Hepatocyte (in vitro differentiated cells): ENCODE data around the gene KLKB1. TPM values are rescaled to one million over a fixed set of nuclear protein-coding genes. Genes with fewer than 3 reads are reported as not detected.

Source experiments
- DNase-seq: peaks from one replicate; pipeline ENCODE4 v3.0.0-alpha.2; 2016; ENCODE audit warnings: low spot score
- H2AFZ ChIP-seq: fragments of 200-600 bp; sonication (generic); 2 replicates; pipeline ENCODE4 v1.6.0; 2016; ENCODE audit warnings: antibody characterized with exemption, mild to moderate bottlenecking
- H3K27ac ChIP-seq: fragments of 200-600 bp; sonication (generic); 2 replicates; pipeline ENCODE4 v1.5.1; 2016; ENCODE audit warnings: mild to moderate bottlenecking
- H3K27me3 ChIP-seq: fragments of 200-600 bp; sonication (generic); 2 replicates; pipeline ENCODE4 v1.6.1; 2016
- H3K36me3 ChIP-seq: fragments of 200-600 bp; sonication (generic); replicated peaks from 2 replicates; pipeline ENCODE4 v1.5.1; 2016; ENCODE audit warnings: low read depth; ENCODE audit not compliant: insufficient read depth
- H3K4me1 ChIP-seq: fragments of 200-600 bp; sonication (generic); 2 replicates; pipeline ENCODE4 v1.5.1; 2016; ENCODE audit warnings: mild to moderate bottlenecking, moderate library complexity; ENCODE audit not compliant: insufficient read depth
- H3K4me2 ChIP-seq: fragments of 200-600 bp; sonication (generic); 2 replicates; pipeline ENCODE4 v1.6.0; 2016
- H3K4me3 ChIP-seq: fragments of 200-600 bp; sonication (generic); 2 replicates; pipeline ENCODE4 v1.5.1; 2016; ENCODE audit warnings: mild to moderate bottlenecking
- H3K79me2 ChIP-seq: fragments of 200-600 bp; sonication (generic); 2 replicates; pipeline ENCODE4 v1.6.0; 2017; ENCODE audit warnings: mild to moderate bottlenecking
- H3K9me2 ChIP-seq: fragments of 200-600 bp; sonication (generic); replicated peaks from 2 replicates; pipeline ENCODE4 v1.6.0; 2017; ENCODE audit warnings: mild to moderate bottlenecking; ENCODE audit not compliant: insufficient read depth
- H3K9me3 ChIP-seq: fragments of 200-600 bp; sonication (generic); 2 replicates; pipeline ENCODE4 v1.5.1; 2016; ENCODE audit warnings: low read depth, mild to moderate bottlenecking
- H4K20me1 ChIP-seq: fragments of 200-600 bp; sonication (generic); 2 replicates; pipeline ENCODE4 v1.6.0; 2016; ENCODE audit warnings: mild to moderate bottlenecking; ENCODE audit not compliant: insufficient read depth, poor library complexity, severe bottlenecking
- CTCF ChIP-seq: fragments of 200-600 bp; sonication (generic); IDR thresholded peaks from 2 replicates; pipeline ENCODE4 v1.5.1; 2016; ENCODE audit warnings: antibody characterized with exemption, mild to moderate bottlenecking; ENCODE audit not compliant: poor library complexity
- EZH2 ChIP-seq: fragments of 200-600 bp; sonication (generic); IDR thresholded peaks from 2 replicates; pipeline ENCODE4 v1.6.1; 2016; ENCODE audit warnings: antibody characterized with exemption, mild to moderate bottlenecking, borderline replicate concordance
- EZH2phosphoT487 ChIP-seq: fragments of 200-600 bp; sonication (generic); IDR thresholded peaks from one replicate; pipeline ENCODE4 v1.6.1; 2018; ENCODE audit warnings: antibody characterized with exemption, mild to moderate bottlenecking, low read depth, moderate library complexity; ENCODE audit not compliant: unreplicated experiment, severe bottlenecking
- WGBS: methylation state at CpG from one replicate; pipeline ENCODE4 v1.1.6; 2016; ENCODE audit warnings: low lambda C conversion rate; ENCODE audit errors: missing lambda C conversion rate; 5-methylcytosine and 5-hydroxymethylcytosine counted together
- polyA plus RNA-seq: library from polyadenylated mRNA; unstranded; fragments of >200 nt; fragmentation: Nextera tagmentation; extraction: Ambion mirVana; gene quantifications from 2 replicates; pipeline ENCODE4 v1.2.1, GENCODE V29; 2016
- total RNA-seq: library from RNA; depleted of rRNA; stranded (reverse); fragments of >200 nt; gene quantifications from 2 replicates; pipeline ENCODE4 v1.2.3, GENCODE V29; 2014

KLKB1 gene
- total and polyA plus RNA-seq, 2 experiments from 2014 or later = 8.8 to 20.3 TPM

GRCh38 chr4:186190581-186191199, 36.6 kb upstream of the KLKB1 start:
- Histone ChIP-seq H3K4me3 (peak overlapping the region; percentile 100), H4K20me1 (no peaks in the 10 kb centered on the region), H3K4me1 (peaks cover 6% of the 10 kb centered on the region), H3K27me3 (no peaks in the 10 kb centered on the region), H3K4me2 (peak overlapping the region; percentile 85), H3K79me2 (peaks cover 17% of the 10 kb centered on the region), H3K9me3 (no peaks in the 10 kb centered on the region), H3K27ac (peak overlapping the region; percentile 97), H3K36me3 (no peaks in the 10 kb centered on the region), H3K9me2 (no peaks in the 10 kb centered on the region), H2AFZ (peak overlapping the region; percentile 99)
- TF ChIP-seq CTCF = no peak
- no peak for TF ChIP-seq EZH2phosphoT487
- no peak for TF ChIP-seq EZH2
- WGBS = 1% methylated on average over 19 of the region's 34 CpGs
- DNase-seq = peak; percentile 63

- Histone ChIP-seq H3K4me2 (peak within 1 kb of the TSS; percentile 85), H2AFZ (peak within 1 kb of the TSS; percentile 99), H3K4me1 (peaks cover 6% of the 10 kb centered on the region), H3K27ac (peak within 1 kb of the TSS; percentile 97), H3K9me3 (no peaks in the 10 kb centered on the region), H3K79me2 (peaks cover 17% of the 10 kb centered on the region), H3K36me3 (no peaks in the 10 kb centered on the region), H3K9me2 (no peaks in the 10 kb centered on the region), H3K27me3 (no peaks in the 10 kb centered on the region), H3K4me3 (peak within 1 kb of the TSS; percentile 100), H4K20me1 (no peaks in the 10 kb centered on the region)
- peak; percentile 88 for DNase-seq
- TF ChIP-seq EZH2phosphoT487 = no peak
- TF ChIP-seq EZH2 = no peak
- TF ChIP-seq CTCF = peak; percentile 18
- 1% methylated on average over 87 of the region's 107 CpGs for WGBS
Observed at GRCh38 chr4:186191200-186192065, 35.9 kb upstream of the KLKB1 start, which contains the start of gene CYP4V2. TSS of gene CYP4V2 (plus strand) at chr4:186191567. CDS start at chr4:186191824, 257 bp downstream.

- H3K27ac ChIP-seq = peak overlapping the region; percentile 97
- no peaks in the 10 kb centered on the region for H4K20me1 ChIP-seq
- peak; percentile 37 for DNase-seq
- H3K27me3 ChIP-seq = no peaks in the 10 kb centered on the region
- WGBS = under 1% methylated on average over 21 of the region's 22 CpGs
- H3K79me2 ChIP-seq = peaks cover 17% of the 10 kb centered on the region
- H3K9me2 ChIP-seq = no peaks in the 10 kb centered on the region
- H3K4me1 ChIP-seq = peaks cover 6% of the 10 kb centered on the region
- H3K36me3 ChIP-seq = no peaks in the 10 kb centered on the region
- TF ChIP-seq CTCF (peak; percentile 2), EZH2 (no peak)
- H3K4me2 ChIP-seq = peak overlapping the region; percentile 85
- peak overlapping the region; percentile 100 for H3K4me3 ChIP-seq
- peak overlapping the region; percentile 99 for H2AFZ ChIP-seq
- no peaks in the 10 kb centered on the region for H3K9me3 ChIP-seq
Observed at GRCh38 chr4:186192066-186192612, 35.2 kb upstream of the KLKB1 start.
